Measurements from ENCODE around the gene ANXA9.

The ANXA9 gene

DNA sequence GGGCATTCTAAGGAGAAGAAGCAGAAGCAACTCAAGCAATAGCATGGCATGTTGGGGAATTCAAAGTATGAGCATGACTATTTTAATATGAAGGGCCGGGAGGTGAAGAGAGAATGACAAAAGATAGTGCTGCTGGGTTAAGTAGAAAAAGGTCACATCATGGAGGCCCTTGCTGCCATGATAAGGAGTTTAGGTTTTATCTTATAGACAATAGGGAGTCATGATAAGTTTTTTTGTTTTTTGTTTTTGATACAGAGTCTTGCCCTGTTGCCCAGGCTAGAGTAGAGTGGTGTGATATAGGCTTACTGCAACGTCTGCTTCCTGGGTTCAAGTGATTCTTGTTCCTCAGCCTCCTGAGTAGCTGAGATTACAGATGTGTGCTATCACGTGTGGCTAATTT, 57.4 kb downstream of the ANXA9 start:
- Histone ChIP-seq H3K4me1 (no peaks in the 10 kb centered on the region), H3K4me3 (ENCODE audit: low read depth, low read length) (no peak overlapping the region), H3K9me3 (no peaks in the 10 kb centered on the region; the same call in 1 of the 2 replicates), H3K27me3 (no peaks in the 10 kb centered on the region), H3K36me3 (no peaks in the 10 kb centered on the region; the same call in 1 of the 2 replicates)
- TF ChIP-seq, protein P1, sequence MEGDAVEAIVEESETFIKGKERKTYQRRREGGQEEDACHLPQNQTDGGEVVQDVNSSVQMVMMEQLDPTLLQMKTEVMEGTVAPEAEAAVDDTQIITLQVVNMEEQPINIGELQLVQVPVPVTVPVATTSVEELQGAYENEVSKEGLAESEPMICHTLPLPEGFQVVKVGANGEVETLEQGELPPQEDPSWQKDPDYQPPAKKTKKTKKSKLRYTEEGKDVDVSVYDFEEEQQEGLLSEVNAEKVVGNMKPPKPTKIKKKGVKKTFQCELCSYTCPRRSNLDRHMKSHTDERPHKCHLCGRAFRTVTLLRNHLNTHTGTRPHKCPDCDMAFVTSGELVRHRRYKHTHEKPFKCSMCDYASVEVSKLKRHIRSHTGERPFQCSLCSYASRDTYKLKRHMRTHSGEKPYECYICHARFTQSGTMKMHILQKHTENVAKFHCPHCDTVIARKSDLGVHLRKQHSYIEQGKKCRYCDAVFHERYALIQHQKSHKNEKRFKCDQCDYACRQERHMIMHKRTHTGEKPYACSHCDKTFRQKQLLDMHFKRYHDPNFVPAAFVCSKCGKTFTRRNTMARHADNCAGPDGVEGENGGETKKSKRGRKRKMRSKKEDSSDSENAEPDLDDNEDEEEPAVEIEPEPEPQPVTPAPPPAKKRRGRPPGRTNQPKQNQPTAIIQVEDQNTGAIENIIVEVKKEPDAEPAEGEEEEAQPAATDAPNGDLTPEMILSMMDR (IDR thresholded peaks at IDR 0.05; ENCODE audit: low read depth, low read length), result no peak
- DNase-seq, result no peak

DNA sequence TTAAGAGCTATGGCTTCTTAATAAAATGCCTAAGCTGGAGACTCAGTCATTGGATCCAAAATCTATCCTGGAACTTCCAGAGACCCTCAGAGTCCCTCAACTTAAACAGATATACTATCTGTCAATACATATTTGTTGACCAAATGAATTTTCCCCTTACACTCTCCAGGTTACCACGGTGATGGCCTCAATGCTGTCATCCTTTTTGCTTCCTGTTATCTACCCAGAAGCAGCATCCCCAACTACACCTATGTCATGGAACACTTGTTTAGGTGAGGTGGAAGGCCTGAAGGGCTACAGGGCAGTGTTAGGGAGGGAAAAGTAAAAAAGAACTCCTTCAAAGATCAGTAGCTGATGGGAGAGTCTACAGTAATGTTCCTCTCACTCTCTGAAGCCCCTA, 61.1 kb downstream of the ANXA9 start:
- H3K4me1 ChIP-seq, result no peaks in the 10 kb centered on the region
- H3K36me3 ChIP-seq, result no peaks in the 10 kb centered on the region
- H3K9me3 ChIP-seq, result no peaks in the 10 kb centered on the region; the same call in 1 of the 2 replicates
- H3K27me3 ChIP-seq, result no peaks in the 10 kb centered on the region
- TF ChIP-seq, protein P1 (IDR thresholded peaks at IDR 0.05; ENCODE audit: low read depth, low read length), result no peak
- H3K4me3 ChIP-seq (ENCODE audit: low read depth, low read length), result no peak overlapping the region
- DNase-seq, result no peak
